ENCODE data around the gene ROGDI. TPM values are rescaled to one million over a fixed set of nuclear protein-coding genes. Genes with fewer than 3 reads are reported as not detected.
A peak's percentile ranks its signal among the peaks of the same experiment; 100 is the strongest.

The ROGDI gene
- total and polyA plus RNA-seq, 2 of the 13 experiments (the other 11 are each of a cell fraction or from before 2014, with no cell fraction given): 19.2 to 42.1 TPM

- TF ChIP-seq MLX (CRISPR knock-in tag; IDR thresholded peaks at IDR 0.05) (no peak), NFRKB (IDR thresholded peaks at IDR 0.05) (no peak), ZNF589 (CRISPR knock-in tag; conservative IDR thresholded peaks at IDR 0.05) (no peak), KLF13 (CRISPR knock-in tag; IDR thresholded peaks at IDR 0.05) (no peak), REPIN1 (CRISPR knock-in tag; IDR thresholded peaks at IDR 0.05; ENCODE audit: borderline replicate concordance, low read depth) (no peak), ZSCAN12 (CRISPR knock-in tag; IDR thresholded peaks at IDR 0.05) (no peak), ZBTB21 (CRISPR knock-in tag; IDR thresholded peaks at IDR 0.05) (no peak), SRSF9 (IDR thresholded peaks at IDR 0.05; ENCODE audit: borderline replicate concordance, insufficient read depth, low read depth, low read length, poor library complexity, severe bottlenecking) (no peak), KAT7 (CRISPR knock-in tag; IDR thresholded peaks at IDR 0.05; ENCODE audit: borderline replicate concordance) (no peak), MAFF (IDR thresholded peaks at IDR 0.05; ENCODE audit: low read depth, low read length) (no peak), ZNF850 (CRISPR knock-in tag; conservative IDR thresholded peaks at IDR 0.05) (no peak), STAT5B (CRISPR knock-in tag; IDR thresholded peaks at IDR 0.05) (no peak), RAD51 (IDR thresholded peaks at IDR 0.05; ENCODE audit: borderline replicate concordance) (no peak), SKIL (CRISPR knock-in tag; IDR thresholded peaks at IDR 0.05; ENCODE audit: borderline replicate concordance) (no peak), TEF (CRISPR knock-in tag; IDR thresholded peaks at IDR 0.05) (peak; percentile 94)
- TF ChIP-seq, protein P1, sequence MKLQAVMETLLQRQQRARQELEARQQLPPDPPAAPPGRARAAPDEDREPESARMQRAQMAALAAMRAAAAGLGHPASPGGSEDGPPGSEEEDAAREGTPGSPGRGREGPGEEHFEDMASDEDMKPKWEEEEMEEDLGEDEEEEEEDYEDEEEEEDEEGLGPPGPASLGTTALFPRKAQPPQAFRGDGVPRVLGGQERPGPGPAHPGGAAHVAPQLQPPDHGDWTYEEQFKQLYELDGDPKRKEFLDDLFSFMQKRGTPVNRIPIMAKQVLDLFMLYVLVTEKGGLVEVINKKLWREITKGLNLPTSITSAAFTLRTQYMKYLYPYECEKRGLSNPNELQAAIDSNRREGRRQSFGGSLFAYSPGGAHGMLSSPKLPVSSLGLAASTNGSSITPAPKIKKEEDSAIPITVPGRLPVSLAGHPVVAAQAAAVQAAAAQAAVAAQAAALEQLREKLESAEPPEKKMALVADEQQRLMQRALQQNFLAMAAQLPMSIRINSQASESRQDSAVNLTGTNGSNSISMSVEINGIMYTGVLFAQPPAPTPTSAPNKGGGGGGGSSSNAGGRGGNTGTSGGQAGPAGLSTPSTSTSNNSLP (IDR thresholded peaks at IDR 0.05; ENCODE audit: low read depth, low read length): no peak
- TF ChIP-seq, protein P2, sequence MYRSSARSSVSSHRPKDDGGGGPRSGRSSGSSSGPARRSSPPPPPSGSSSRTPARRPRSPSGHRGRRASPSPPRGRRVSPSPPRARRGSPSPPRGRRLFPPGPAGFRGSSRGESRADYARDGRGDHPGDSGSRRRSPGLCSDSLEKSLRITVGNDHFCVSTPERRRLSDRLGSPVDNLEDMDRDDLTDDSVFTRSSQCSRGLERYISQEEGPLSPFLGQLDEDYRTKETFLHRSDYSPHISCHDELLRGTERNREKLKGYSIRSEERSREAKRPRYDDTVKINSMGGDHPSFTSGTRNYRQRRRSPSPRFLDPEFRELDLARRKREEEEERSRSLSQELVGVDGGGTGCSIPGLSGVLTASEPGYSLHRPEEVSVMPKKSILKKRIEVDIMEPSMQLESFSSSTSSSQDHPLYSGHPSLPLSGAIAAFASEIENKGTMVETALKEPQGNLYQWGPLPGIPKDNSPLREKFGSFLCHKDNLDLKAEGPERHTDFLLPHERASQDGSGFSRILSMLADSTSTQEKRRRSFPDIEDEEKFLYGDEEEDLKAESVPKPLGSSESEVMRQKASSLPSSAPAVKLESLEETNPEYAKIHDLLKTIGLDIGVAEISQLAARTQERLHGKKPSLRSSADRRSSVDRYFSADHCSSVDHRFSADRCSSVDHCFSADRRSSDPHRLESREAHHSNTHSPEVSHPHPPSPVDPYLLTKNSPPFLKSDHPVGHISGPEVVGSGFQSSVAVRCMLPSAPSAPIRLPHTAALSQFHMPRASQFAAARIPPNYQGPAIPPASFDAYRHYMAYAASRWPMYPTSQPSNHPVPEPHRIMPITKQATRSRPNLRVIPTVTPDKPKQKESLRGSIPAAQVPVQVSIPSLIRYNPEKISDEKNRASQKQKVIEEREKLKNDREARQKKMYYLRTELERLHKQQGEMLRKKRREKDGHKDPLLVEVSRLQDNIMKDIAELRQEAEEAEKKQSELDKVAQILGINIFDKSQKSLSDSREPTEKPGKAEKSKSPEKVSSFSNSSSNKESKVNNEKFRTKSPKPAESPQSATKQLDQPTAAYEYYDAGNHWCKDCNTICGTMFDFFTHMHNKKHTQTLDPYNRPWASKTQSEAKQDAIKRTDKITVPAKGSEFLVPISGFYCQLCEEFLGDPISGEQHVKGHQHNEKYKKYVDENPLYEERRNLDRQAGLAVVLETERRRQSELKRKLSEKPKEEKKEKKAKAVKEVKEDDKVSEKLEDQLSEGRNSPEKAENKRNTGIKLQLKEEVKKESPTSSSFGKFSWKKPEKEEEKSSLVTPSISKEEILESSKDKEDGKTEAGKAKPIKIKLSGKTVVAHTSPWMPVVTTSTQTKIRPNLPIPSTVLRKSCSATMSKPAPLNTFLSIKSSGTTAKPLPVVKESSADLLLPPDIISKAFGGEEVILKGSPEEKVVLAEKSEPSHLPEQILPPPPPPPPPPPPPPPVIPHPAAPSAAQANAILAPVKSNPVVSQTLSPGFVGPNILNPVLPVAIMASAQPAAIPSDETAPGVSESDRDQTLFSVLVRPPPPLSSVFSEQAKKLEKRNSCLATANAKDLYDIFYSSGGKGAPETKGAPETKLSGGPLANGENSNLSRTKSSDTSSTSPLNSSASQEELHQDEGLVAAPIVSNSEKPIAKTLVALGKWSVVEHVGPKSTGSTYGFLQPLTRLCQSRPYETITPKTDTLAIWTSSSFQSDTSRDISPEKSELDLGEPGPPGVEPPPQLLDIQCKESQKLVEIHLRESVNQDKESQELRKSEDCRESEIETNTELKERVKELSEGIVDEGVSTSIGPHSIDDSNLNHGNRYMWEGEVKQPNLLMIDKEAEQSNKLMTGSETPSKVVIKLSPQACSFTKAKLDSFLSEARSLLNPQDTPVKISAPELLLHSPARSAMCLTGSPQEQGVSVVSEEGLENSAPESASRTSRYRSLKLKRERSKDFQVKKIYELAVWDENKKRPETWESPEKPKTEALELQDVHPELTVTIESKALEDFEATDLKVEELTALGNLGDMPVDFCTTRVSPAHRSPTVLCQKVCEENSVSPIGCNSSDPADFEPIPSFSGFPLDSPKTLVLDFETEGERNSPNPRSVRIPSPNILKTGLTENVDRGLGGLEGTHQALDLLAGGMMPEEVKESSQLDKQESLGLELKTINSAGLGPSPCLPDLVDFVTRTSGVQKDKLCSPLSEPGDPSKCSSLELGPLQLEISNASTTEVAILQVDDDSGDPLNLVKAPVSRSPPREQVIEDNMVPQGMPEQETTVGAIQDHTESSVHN (CRISPR knock-in tag; IDR thresholded peaks at IDR 0.05): no peak
These were observed at the start of gene ROGDI (continued) for GRCh38 chr16:4801962-4802658.
